Measurements from ENCODE around the gene PRAMEF14.
"Not testable (repeated sequence)": the region's sequence is repeated elsewhere in the genome, so short reads cannot be mapped to it uniquely, and the experiment has no call there.

DNA sequence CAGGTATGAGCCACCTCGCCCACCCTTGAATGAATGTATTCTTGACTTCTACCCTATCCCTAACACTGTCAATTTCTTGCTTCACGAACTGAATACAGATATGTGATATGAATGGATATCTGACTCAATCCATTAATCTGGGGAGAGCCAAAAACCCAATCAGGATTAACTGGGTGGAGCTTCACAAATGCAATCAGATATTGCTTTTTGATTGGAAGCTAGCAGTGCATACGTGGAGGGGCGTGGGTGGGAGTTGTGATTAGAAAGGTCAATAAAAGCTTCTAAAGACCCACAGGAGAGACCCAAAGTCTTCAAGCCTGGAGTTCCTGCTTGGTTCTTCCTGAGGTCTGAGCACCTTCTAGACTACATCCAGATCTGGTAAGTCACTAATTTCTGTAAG, 31.7 kb downstream of the PRAMEF14 start, which contains the start of gene PRAMEF15:
- TF ChIP-seq POLR2A, CTCF (IDR thresholded peaks at IDR 0.05): not testable (repeated sequence)
